ENCODE measurements around the gene APOC3.
"Not testable (repeated sequence)": the region's sequence is repeated elsewhere in the genome, so short reads cannot be mapped to it uniquely, and the experiment has no call there.

Gene APOC3

DNA sequence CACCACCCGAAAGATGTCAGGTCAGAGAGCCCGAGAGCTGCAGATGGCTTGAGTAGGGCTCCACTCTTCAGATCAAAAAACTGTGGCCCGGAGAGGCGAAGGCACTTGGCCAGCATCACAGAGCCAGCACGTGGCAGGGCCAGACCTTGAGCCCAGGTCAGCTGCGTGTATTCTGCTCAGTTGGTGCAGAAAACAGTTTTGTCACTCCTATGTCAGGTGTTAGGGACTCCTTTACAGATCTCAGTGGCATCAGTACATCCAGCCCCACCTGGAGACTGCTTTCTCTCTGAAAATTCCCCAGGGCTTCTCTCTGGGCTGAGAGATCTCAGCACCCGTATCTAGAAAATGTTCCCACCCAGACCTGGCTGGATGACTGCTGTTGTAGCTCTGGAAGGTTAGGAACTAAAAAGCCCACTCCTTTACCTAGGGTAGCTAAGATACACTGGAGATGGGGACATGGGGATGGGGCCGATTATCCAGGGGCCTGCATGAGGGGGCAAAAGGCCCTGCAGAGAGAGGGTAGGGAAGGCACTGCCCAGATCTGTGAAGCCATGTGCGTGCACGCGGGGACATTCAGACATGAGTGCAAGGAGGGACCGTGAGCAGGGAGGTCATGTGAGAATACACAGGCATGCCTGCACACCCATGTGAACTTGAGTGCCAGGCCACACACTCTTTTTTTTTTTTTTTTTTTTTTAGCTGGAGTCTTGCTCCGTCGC is 4.3 kb downstream of the APOC3 start:
- Mint-ChIP-seq H3K27ac (no peak overlapping the region), H3K4me3 (no peak overlapping the region), H3K36me3 (ENCODE audit: low read depth) (no peaks in the 10 kb centered on the region), H3K4me1 (peaks cover 43% of the 10 kb centered on the region), H3K27me3 (ENCODE audit: low read depth, poor library complexity) (peaks cover 21% of the 10 kb centered on the region), H3K9me3 (no peaks in the 10 kb centered on the region)
- no peak for DNase-seq
- TF ChIP-seq, protein P1, sequence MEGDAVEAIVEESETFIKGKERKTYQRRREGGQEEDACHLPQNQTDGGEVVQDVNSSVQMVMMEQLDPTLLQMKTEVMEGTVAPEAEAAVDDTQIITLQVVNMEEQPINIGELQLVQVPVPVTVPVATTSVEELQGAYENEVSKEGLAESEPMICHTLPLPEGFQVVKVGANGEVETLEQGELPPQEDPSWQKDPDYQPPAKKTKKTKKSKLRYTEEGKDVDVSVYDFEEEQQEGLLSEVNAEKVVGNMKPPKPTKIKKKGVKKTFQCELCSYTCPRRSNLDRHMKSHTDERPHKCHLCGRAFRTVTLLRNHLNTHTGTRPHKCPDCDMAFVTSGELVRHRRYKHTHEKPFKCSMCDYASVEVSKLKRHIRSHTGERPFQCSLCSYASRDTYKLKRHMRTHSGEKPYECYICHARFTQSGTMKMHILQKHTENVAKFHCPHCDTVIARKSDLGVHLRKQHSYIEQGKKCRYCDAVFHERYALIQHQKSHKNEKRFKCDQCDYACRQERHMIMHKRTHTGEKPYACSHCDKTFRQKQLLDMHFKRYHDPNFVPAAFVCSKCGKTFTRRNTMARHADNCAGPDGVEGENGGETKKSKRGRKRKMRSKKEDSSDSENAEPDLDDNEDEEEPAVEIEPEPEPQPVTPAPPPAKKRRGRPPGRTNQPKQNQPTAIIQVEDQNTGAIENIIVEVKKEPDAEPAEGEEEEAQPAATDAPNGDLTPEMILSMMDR (IDR thresholded peaks at IDR 0.05) = no peak

DNA sequence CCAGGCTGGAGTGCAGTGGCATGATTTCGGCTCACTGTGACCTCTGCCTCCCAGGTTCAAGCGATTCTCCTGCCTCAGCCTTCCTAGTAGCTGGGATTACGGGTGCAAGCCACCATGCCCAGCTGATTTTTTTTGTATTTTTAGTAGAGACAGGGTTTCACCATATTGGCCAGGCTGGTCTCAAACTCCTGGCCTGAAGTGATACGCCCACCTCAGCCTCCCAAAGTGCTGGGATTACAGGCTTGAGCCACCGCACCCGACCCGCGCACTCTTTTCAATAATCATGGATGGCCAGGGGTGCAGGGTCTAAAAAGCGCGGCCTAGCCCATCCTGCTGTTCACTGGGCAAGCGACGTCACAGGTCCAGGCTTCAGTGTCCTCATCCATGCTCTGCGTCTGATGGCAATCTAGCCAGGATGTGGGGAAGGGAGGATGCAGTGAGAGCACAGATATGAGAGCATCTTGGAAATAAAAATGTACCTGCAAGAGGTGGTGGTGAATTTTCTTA is 4.9 kb downstream of the APOC3 start:
- H3K27me3 Mint-ChIP-seq (ENCODE audit: low read depth, poor library complexity) = peaks cover 21% of the 10 kb centered on the region
- H3K4me3 Mint-ChIP-seq = peak overlapping the region; percentile 65
- peaks cover 43% of the 10 kb centered on the region for H3K4me1 Mint-ChIP-seq
- H3K36me3 Mint-ChIP-seq (ENCODE audit: low read depth); H3K27ac Mint-ChIP-seq; H3K9me3 Mint-ChIP-seq; DNase-seq: not testable (repeated sequence)

DNA sequence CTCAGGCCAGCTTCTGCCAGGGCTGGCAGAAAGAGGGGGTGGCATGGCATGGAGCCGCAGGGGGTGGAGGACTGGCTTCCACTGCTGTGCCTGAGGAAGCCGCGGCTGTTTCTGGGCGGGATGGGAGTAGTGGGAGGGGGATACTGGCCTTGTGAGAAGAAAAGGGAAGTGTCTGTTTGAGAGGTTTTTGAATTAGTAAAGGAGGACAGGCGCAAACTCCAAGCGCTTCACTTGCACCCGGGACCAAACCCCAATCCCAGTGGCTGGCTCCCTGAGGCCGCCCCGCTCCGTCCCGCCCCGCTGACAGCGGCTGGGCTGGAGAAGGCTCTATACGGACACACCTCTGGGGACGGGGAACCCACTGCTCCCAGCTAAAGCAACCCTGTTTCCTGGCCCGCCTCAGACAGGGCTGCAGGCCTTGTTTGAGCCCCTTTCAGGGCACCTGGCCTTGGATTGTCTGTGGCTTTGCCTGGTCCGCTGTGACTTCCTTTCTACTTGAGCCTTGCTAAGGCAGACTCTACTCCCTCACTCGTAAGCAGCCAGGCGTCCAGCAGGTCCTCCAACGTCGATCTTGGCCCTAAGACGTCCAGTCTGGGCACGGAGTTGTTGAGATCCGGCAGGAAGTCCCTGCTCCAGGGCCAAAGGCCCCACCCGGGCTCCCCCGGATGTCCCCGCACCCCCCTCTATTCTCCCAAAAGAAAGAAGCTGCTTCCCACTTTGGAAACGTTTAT is 5.5 kb downstream of the APOC3 start:
- no peak for DNase-seq
- Mint-ChIP-seq H3K9me3 (no peaks in the 10 kb centered on the region), H3K4me1 (peaks cover 43% of the 10 kb centered on the region), H3K36me3 (ENCODE audit: low read depth) (no peaks in the 10 kb centered on the region), H3K4me3 (peak overlapping the region; percentile 69), H3K27me3 (ENCODE audit: low read depth, poor library complexity) (peaks cover 21% of the 10 kb centered on the region), H3K27ac (no peak overlapping the region)
- TF ChIP-seq, protein P1 (IDR thresholded peaks at IDR 0.05) = no peak

DNA sequence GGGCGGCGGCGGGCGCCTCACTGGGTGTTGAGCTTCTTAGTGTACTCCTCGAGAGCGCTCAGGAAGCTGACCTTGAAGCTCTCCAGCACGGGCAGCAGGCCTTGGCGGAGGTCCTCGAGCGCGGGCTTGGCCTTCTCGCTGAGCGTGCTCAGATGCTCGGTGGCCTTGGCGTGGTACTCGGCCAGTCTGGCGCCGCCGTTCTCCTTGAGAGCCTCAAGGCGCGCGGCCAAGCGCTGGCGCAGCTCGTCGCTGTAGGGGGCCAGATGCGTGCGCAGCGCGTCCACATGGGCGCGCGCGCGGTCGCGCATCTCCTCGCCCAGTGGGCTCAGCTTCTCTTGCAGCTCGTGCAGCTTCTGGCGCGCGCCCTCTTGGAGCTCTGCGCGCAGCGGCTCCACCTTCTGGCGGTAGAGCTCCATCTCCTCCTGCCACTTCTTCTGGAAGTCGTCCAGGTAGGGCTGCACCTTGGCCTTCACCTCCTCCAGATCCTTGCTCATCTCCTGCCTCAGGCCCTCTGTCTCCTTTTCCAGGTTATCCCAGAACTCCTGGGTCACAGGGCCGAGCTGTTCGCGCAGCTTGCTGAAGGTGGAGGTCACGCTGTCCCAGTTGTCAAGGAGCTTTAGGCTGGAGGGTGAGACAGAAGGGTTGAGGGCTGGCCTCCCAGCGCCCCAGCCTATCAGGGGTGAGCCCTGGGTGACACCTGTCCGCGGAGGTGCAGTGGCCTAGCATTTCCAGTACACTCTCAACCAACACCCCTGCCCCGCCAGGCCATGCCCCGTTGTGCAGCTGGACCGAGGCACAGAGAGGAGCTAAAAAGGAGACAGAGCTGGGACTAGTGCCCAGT is 6.3 kb downstream of the APOC3 start:
- H3K27me3 Mint-ChIP-seq (ENCODE audit: low read depth, poor library complexity) = peaks cover 21% of the 10 kb centered on the region
- H3K9me3 Mint-ChIP-seq = no peaks in the 10 kb centered on the region
- peaks cover 48% of the 10 kb centered on the region for H3K4me1 Mint-ChIP-seq
- H3K4me3 Mint-ChIP-seq = peak overlapping the region; percentile 69
- TF ChIP-seq, protein P1 (IDR thresholded peaks at IDR 0.05) = peak; percentile 44
- no peak overlapping the region for H3K27ac Mint-ChIP-seq
- DNase-seq = peak; percentile 88
- no peaks in the 10 kb centered on the region for H3K36me3 Mint-ChIP-seq (ENCODE audit: low read depth)

DNA sequence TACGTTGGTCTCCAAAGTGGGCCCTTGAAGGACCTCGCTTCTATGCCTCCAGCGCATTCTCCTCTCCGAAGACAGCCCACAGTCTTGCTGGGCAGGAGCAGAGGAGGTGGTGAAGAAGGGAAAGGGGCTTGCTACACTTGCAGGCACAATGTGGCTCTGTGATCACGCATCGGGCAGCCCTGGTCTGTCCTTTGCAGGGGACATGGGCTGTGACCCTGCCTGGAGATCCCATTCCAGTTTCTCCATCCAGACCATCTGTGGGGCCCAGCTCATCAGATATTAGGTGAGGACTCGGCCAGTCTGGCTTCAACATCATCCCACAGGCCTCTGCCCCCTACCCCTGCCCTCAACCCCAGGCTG is 6.9 kb downstream of the APOC3 start:
- H3K4me1 Mint-ChIP-seq = peaks cover 49% of the 10 kb centered on the region
- no peak for DNase-seq
- H3K36me3 Mint-ChIP-seq (ENCODE audit: low read depth) = no peaks in the 10 kb centered on the region
- H3K27ac Mint-ChIP-seq = no peak overlapping the region
- H3K9me3 Mint-ChIP-seq = no peaks in the 10 kb centered on the region
- no peak overlapping the region for H3K4me3 Mint-ChIP-seq
- H3K27me3 Mint-ChIP-seq (ENCODE audit: low read depth, poor library complexity) = peaks cover 21% of the 10 kb centered on the region
- TF ChIP-seq, protein P1 (IDR thresholded peaks at IDR 0.05) = no peak
